EH (cell line): Measurements from ENCODE around the gene CEP112.

Source experiments
- DNase-seq: peaks from one replicate; pipeline ENCODE4 v3.0.0-alpha.2; 2015; ENCODE audit warnings: low read depth

CEP112 gene

GRCh38 chr17:65931246-65932149, 260.4 kb downstream of the CEP112 start:
- peak; percentile 85 for DNase-seq

GRCh38 chr17:65930140-65930730, 261.7 kb downstream of the CEP112 start:
- peak; percentile 79 for DNase-seq

- no peak for DNase-seq
Observed at GRCh38 chr17:65926599-65926998, 265.3 kb downstream of the CEP112 start.

DNA sequence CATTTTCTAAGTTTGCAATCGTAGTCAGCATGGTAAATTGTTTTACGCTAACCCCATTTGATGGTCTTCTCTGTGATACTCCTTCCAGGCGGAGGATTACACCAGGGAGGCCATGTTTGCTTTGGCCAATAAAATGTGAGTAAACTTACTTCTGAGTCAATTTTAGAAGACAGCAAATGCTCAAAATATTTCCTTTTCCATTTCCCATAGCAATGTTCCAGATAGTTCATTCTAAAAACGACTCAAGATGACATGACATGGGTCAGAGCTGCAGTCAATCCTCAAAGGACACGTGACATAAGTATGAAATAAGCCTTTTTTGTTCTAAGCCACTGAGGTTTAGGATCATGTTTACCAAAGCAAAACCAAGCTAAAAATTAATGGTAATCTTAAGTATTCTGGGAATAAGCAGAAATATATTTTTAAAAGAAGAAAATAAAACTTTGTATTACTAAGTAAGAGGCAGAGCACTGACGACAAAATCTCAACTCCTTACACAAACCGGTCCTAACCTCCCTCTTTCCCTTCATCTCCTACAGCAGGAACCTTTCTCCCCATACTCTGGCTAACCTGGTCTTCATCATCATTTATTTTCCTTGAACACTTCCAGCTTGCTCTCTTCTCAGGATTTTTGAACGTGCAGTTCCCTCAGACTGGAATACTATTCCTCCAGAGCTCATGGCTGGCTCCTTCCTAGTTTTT, 266.2 kb downstream of the CEP112 start:
- peak; percentile 87 for DNase-seq

DNA sequence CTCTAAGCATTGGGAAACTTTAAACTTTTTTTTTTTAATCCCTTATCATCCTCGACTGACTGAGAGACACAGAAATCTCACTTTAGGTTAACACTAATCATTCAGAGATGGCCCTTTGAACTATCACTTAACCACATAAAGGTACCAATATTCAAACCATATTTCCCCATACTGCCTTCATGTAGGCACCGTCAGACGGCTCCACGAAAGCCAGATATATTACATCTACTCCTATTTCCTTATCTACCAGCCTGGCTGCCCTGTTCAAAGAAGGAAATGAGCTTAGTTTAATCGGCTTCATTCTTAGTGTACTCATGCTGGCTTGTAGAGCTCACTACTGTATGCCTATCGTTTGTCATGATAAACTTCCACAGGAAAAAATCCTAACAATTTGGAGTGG, 270.9 kb downstream of the CEP112 start:
- DNase-seq, result no peak

GRCh38 chr17:65918916-65919315, 273.0 kb downstream of the CEP112 start:
- peak; percentile 14 for DNase-seq

DNA sequence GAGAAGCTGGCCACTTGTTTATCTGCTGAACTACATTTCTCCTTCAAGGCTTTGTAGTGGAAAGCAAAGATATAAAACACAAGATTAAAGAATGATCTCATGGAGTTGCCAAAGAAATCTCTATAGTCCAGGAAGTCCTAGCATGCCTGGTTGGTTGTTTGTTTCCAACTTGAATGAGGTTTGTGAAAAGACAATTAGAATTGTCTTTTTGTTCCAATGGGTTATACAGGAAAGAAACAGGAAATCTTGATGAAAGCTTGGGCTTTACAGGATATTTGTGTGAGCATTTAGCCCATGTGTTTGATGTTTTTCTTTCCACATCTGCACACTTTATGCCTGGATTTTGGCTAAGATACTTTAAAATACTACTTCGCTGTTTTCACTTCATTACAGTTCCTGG, 273.4 kb downstream of the CEP112 start:
- DNase-seq, result peak; percentile 9

DNA sequence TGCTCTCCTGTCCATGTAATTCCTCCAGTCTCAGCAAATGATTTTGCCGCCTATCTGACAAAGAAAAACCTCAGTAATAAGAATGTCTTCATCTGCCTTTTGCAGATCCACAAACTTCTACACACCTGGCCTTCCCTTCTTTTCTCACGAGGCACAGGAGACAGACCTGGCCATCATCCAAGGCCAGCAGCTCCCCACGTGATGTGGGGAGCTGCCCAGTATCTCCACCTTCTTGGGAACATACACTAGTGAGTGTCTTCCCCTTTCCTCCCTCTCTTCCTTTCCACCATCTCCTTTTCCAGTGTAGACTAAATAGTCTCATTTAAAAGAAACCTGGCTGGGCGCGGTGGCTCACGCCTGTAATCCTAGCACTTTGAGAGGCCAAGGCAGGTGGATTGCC, 274.4 kb downstream of the CEP112 start:
- DNase-seq, result no peak

DNA sequence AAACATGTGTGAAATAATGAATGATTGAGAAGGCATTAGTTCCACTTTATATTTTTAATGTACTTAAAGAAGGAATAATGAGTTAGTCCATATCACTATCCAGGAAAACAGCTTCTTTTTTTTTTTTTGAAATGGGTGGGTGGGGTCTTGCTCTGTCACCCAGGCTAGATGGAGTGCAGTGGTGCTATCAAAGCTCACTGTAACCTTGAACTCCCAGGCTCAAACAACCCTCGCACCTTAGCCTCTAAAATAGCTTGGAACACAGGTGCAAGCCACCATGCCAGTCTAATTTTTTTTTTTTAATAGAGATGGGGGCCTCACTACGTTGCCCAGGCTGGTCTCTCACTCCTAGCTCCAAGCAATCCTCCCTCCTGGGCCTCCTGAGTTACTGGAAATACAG, 275.5 kb downstream of the CEP112 start:
- DNase-seq, result no peak

DNA sequence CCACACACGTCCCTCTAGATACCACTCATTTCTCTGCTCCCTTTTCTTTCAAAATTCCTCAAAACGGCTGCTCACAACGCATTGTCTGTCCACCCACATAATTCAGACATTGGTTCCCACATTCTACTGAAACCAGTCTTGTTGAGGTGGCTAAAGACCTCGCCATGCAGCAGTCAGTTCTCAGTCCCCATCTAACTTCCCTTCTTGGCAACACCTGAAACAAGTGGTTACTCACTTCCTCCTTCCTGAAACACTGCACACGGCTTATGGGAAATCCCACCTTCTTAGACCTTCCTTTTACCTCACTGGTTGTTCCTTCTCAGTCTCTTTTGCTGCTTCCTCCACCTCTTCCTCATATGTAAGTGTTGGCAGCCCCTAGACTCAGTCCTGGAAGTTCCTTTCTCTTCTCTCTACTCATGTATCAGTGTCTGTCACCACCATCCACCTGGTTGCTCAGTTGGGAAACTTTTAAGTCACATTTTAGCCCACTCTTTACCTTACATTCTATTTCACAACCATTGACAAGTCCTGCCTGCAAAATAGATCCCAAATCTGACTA, 277.1 kb downstream of the CEP112 start:
- DNase-seq, result no peak

- no peak for DNase-seq
Observed at GRCh38 chr17:65913326-65913850, 278.5 kb downstream of the CEP112 start.

- no peak for DNase-seq
Observed at GRCh38 chr17:65910836-65911235, 281.1 kb downstream of the CEP112 start.

DNA sequence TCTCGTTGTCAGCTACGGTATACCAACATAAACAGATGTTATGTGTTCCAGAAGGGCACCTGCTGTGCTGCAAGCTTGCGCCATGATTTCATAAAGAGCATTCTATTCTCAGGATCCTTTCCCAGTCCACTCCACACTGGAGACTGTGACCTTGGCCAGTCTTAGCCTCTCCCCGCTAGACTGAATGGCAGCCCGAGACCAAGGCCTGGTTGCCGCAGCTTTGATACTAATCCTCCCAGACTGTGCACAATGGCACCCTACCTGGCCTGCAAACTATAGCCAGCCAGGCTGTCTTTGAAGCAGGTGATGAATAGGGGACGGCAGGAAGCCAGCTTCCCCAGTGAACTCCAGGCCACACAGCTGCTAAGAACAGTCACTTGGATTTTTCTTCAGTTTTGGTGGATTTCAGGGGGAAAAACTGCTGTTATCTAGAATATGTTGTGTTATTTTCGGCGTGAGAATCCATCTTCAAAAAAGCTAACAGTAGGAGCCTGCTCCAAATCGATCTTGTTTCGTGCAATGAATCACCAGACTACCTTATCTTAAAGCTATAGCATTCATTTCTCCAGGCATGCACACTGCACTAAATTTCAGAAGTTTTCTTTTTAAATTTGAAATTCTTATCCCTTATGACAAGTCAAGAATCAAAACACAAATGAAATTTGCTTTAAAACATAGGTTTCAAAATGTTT, 289.0 kb downstream of the CEP112 start:
- DNase-seq, result no peak

- no peak for DNase-seq
Observed at GRCh38 chr17:65902155-65902554, 289.8 kb downstream of the CEP112 start.

GRCh38 chr17:65901394-65901793, 290.5 kb downstream of the CEP112 start:
- no peak for DNase-seq

GRCh38 chr17:65900216-65900615, 291.7 kb downstream of the CEP112 start:
- no peak for DNase-seq

GRCh38 chr17:65898651-65899050, 293.3 kb downstream of the CEP112 start:
- no peak for DNase-seq

DNA sequence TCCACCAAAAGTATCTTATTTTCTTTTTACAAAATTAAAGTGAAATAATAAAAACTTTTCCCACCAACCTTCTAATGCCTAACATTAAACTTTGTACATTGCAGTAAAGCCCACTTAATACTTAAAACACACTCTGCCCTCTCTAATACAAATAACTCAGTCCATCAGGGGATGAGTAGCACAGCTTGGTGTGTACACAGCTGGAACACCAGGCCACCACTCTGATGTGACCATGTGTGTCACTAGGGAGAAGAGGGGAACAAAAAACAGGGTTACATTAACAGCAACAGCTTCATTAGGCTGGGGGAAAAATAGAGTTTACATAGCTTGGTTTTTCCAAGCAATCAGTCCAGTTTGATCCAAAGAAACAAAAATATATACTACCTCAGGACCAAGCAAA, 295.0 kb downstream of the CEP112 start:
- no peak for DNase-seq

DNA sequence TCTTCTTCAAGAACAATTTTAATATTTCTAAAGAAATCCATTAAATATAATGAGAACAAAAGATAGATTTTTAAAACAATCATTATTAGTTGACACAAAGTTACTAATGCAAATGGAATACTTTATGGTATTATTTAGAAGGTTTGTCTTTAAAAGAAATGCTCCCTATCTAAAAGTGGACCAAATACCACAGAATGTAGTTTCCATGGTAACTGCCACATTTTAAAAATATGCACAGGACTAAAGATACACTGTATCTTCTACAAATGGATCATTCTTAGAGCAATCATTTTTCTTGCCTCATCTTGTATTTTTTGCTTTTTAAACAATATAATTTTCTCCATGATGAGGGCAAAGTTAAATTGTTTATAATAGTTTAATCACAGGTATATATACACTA, 296.0 kb downstream of the CEP112 start:
- peak; percentile 18 for DNase-seq

- DNase-seq, result no peak
Observed at GRCh38 chr17:65893692-65894279, 298.1 kb downstream of the CEP112 start.

DNA sequence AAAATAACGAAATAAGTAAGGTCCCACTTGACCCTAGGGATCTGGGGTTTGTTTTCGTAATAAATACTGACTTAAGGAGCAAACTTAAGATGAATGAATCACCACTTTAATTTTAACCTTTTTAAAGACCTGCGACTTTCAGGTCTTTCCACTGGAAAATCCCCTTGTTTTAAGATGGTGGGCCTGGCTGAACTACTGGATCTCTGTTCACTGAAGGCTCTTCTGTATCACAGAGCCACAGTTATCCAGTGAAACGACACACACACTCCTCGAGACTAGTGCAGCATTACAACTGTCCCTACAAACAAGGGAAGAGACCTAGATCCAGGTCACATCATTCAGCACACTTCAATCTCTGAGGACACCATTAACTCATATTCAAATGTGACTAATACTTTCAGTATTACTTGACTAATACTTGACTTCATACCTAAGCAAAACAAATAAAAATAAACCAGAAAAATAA, 299.0 kb downstream of the CEP112 start:
- no peak for DNase-seq
